ENCODE measurements around the gene PLXNB2.

DNA sequence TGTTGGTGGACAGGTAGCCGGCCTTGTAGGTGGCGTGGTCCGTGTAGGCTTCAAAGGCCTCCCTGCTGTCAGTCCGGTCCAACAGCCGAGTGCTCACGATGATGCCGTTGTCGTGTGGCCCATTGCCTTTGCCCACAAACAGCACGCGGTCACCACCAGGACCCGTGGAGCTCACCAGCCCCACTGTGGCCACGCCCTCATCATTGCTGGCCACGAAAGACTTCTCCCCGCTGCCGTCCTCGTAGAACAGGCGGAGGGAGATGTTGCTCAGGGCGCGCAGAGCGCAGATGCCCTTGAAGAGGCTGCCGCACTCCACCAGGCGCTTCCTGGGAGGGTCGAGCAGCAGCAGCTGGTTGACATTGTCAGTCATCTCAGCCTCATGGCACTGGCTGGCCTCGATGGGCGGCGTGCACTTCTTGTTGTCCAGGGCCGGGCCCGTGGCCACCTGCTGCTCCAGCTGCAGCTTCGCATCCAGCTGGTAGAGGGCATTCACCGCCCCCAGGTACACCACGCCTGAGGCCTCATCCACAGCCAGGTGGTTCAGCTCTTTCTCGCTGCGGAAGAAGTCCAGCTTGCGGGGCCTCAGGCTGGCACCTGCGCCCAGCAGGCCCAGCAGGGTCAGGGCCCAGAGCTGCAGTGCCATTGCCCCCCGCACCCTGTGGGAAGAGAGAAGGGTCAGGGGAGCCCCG, 17.4 kb downstream of the PLXNB2 start:
- no peak for TF ChIP-seq POLR2A (IDR thresholded peaks at IDR 0.05; ENCODE audit: low read depth)
- no peak for TF ChIP-seq CTCF (IDR thresholded peaks at IDR 0.05)
